EL (cell line): ENCODE measurements around the gene TWF2.
A peak's percentile ranks its signal among the peaks of the same experiment; 100 is the strongest.

ENCODE experiments used
- DNase-seq: peaks from one replicate; pipeline ENCODE4 v3.0.0-alpha.2; 2016

The TWF2 gene

DNA sequence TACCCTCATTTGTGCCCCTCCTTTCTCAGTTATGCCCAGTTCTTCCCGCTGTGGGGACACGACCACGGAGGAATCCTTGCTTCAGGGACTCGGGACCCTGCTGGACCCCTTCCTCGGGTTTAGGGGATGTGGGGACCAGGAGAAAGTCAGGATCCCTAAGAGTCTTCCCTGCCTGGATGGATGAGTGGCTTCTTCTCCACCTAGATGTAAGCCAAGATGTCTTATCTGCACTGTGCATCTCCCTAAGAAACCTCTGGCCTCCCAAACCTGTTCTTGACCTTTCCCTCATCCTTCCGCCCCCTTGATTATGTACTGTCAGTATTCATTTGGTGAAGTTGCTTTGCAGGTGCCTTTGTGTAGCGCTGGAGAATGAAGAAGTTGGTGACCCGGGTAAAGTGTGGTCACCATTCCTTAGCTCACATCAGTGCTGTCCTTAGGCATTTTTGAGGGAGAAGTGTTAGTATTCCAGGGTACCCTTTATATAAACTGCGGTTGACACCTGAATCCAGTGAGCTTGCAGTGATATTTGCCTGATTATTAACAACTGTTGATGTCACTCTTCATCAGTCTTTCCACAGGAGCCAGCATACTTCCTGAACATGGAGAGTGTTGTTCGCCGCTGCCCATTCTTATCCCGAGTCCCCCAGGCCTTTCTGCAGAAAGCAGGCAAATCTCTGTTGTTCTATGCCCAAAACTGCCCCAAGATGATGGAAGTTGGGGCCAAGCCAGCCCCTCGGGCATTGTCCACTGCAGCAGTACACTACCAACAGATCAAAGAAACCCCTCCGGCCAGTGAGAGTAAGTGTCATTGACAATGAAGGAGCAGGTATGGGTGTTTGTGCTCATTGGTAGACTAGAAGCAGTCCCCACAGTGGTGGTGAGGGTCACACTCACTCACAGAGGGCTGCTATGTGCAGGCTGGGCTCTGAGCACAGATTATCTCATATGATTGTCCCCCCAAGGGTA is 40.0 kb downstream of the TWF2 start:
- no peak for DNase-seq

DNA sequence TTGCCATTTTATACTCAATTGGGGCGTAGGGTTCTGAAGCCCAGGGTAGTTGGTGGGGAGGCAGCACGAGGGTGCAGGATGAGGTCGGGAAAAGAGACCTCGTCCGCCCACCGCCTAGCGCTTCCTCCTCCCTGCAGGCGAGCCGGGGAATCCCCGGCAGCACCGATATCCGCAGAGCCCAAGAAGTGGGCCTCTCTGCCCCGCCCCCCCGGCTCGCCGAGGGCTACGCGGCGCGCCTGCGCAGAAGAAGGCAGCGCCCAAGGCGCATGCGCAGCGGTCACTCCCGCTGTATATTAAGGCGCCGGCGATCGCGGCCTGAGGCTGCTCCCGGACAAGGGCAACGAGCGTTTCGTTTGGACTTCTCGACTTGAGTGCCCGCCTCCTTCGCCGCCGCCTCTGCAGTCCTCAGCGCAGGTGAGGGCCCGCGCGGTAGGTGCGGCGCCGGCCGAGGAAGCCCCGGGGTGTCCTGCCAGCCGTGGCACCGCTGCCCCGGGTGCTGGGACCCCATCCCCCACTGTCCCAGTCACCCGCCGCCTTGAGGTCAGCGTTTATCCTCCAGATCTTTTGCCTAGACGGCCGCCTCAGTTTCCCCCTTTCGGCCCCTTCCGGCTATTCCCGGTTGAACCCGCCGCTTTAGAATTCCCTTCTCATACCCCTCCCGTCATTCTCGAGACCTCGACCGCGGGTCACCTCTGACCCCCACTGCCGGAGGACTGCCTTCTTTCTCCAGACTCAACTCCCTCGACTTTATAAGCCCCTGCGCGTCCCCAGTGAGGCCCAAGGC is 40.9 kb downstream of the TWF2 start, which contains the start of gene ALAS1:
ALAS1 (plus strand) TSS at position 319 of the 784 bp plus-strand sequence. CDS start 1,082 bp downstream, outside the sequence.
- DNase-seq = peak; percentile 90

DNA sequence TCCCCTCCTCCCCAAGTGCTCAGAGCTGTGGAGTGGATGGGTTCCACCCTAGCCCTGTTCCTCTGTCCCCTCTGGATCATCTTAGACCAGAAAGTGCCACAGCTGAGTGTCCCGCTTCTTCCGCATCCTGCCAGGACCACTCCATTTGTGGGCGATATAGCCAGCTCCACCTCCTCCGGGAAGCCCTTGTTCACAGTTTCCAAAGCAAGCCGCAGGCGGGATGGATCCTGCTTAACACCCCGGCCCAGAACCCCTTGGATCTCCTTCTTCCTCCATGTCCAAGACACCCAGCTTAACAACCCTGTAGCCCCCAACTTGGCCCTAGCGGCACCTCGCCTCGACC is 41.5 kb downstream of the TWF2 start:
- no peak for DNase-seq

DNA sequence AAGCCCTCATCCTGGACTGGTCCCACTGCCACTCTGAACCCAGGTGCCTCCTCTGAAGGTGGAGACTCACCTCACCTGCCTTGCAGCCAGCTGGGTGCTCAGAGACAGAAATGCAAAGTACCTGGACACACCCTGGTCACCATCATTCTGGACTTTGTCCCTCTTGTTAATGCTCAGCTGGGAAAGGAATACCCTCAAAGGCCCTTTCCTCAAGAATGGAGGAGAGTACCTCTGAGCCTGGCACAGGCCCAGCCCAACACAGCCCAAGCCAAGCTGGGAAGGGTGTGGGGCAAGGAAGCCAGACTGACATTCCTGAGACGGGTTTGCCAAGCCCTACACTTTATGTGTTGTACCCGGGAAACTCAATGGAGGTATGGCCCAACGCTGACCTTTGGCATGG is 42.0 kb downstream of the TWF2 start:
- DNase-seq = no peak

DNA sequence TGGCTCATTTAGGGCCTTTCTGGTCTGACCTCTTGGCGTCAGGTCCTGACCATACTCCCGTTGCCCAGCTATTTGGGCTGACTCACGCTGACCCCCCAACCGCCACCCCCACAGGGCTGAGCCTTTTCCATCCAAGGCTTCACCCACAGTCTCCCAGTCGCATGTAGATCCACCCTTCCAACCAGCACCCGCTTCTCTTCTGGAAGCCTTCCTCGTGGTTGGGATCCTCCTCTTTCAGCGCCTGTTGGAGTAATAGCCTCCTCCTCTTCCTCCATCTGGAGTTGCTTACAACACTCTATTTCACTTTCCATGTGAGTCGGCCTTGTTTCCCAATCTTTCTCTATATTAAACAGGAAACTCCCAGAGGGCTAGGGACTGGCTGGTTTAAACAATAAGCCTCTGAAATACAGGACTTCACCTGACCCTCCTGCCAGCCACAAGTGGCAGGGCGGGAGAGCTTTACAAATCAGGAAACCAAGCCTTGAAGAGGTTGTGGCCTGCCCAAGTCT is 43.1 kb downstream of the TWF2 start:
- peak; percentile 36 for DNase-seq

DNA sequence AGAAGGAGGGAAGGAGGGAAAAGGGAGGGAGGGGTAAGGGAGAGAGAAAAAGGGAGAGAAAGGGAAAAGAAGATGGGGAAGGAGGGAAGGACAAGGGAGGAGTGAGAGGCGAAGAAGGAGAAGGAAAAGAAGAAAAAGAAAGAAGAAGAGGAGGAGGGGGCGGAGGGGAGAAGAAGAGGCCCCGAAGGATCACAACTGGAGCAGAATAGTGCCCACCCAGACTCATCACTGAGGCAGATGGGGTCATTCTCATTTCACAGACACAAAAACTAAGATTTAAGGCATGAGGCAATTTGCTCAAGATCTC is 43.7 kb downstream of the TWF2 start:
- DNase-seq = no peak

DNA sequence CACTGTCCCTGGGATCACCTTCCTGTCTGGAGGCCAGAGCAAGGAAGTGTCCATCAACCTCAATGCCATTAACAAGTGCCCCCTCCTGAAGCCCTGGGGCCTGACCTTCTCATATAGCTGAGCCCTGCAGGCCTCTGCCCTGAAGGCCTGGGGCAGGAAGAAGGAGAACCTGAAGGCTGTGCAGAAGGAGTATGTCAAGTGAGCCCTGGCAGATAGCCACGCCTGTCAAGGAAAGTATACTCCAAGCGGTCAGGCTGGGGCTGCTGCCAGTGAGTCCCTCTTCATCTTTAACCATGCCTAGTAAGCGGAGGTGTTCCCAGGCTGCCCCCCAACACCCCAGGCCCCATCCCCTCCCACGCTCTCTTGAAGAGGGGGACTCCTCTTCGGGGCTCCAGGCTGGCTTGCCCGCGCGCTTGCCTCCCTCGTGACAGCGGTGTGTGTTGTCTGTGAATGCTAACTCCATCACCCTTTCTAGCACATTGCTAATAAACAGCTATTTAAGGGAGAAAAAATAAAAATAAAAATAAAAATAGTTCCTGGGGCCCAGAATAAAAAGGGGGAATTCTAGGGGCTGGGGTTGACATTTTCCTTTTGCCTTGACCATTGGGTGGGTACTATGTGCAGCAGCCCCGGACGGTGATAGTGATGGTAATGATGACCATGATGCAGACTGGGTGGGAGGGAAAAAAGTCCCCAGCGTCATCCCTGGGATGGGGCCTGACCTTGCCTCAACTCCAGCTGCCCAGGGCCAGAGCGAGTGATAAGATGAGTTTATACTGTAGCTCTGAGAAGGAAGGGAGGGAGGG is 44.3 kb downstream of the TWF2 start:
- no peak for DNase-seq

DNA sequence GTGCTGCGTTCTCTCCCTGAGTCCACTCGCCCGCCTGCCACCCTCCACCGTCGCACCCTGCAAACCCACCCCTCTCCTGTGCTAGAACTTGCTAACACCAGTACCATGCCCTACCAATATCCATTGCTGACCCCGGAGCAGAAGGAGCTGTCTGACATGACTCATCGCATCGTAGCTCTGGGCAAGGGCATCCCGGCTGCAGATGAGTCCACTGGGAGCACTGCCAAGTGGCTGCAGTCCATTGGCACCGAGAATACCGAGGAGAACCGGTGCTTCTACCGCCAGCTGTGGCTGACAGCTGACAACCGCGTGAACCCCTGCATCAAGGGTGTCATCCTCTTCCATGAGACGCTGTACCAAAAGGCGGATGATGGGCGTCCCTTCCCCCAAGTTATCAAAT is 45.9 kb downstream of the TWF2 start:
- DNase-seq = peak; percentile 75

DNA sequence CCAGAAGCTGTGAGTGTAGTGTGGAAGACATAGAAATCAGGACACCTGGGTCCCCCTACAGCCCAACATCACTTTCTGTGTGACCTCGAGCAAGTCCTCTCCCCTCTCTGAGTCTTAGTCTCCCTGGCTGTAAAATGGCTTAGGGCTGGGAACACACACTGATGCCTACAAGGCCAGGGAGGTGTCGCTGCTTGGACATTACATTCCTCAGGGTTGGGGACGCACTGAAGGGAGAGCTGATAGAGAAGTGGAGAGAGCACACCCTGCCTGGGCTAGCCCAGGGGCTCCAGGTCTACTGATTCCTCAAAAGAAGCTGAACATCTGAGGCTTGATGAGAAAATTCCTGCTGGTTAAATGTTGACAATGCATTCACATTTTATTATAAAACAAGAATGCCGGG is 47.3 kb downstream of the TWF2 start:
- no peak for DNase-seq

DNA sequence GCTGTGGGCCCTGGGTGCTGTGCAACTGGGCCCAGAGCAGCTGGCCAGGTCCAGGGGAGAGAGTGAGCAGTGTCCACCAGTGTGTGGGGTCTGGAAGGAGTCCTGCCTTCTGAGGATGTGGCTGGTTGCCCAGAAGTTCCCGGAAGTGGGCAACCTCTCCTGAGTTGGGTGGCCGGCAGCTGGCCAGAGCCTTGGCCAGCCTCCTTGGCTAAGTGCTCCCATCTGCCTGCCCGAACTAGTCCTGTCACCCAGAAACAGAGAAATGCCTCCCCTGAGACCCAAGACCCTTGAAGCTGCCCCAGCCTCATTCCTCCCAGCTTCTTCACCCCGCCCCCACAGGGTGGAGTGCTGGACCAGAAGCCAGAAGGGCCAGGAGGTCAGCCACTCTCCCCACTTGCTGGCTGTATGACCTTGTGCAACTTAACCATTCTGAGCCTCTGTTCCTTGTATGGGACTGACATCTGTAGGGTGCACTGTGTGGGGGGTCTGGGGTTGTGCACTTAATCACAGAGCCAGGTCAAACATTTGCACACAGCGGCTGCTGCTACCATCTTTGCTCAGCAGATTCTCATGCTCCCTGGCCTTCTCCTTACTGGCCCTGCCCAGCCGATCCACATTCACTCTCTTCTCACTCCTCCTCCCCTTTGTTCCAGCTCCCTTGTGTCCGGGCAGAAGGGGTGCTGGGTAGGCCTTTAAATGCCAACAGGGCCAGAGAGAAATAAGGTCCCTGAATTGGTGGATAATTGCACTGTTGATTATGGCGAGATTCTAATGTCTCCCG is 48.5 kb downstream of the TWF2 start:
- DNase-seq = peak; percentile 82

DNA sequence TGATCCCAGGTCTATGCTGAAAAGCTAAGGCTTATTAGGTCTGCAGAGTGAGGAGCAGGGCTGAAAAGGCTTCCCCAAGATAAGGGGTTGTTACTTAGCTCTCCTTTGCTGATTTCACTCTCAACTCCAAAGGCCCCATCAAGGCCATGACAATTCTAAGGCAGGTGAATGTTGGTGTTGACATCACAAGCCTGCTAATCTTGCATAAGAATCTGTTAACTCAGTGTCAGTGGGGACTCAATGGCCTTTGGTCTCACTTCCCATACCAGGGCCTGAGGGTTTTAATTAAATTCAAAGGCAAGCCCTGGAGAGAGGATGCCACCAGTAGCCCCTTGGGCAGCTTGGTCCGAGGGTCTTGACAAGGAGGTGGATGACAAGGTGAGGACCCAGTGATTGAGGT is 50.4 kb downstream of the TWF2 start:
- DNase-seq = no peak

DNA sequence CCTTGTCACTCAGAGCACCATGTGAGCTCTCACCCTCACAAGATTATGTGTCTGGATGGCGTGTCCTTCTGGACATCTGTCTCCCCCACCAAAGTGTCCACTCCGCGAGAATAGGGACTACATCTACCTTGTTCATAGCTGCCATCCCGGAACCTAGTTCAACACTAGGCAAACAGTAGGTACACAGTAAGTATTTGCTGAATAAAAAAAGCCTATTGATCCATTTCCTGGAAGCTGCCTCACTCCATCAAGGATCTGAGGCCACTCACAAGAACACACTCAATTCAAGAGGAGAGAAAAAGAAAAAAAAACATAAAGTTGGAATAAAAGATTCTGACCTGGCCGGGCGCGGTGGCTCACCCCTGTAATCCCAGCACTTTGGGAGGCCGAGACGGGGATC is 52.2 kb downstream of the TWF2 start:
- no peak for DNase-seq

DNA sequence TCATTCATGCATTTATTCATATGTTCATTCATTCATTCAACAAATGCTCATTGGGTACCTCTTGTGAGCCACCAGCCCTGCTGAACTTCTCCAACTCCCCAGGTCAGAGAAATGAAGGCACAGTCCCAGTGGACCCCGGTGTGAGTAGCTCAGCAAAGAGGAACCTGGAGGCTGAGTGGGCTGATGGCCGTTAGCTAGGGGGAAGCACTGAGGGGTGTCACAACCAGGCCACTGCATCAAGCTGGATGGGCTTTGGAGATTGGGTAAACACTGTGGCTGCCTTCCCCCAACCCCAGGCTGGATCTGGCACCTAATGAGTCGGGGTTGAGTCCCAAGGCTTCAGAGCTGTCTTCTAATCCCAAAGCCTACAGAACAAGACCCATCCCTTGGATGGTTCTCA is 53.1 kb downstream of the TWF2 start:
- DNase-seq = no peak

DNA sequence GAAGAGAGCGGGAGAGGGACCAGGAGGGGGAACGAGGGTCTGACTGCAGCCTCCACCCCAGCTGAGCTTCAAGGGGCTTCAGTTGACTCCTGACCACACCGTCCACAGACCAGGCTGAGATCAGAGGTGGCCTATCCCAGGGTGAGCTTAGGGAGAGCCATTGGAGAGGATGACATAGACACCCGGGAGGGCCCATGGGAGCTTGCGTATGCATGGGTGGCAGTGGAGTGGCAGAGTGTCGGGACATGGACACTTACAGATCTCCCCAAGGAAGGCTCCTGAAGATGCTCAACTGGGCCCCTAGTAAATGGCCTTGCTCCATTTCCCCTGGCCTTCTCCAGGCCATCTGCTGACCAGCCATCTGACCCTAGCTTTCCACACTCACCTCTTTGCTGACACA is 53.6 kb downstream of the TWF2 start:
- DNase-seq = no peak

DNA sequence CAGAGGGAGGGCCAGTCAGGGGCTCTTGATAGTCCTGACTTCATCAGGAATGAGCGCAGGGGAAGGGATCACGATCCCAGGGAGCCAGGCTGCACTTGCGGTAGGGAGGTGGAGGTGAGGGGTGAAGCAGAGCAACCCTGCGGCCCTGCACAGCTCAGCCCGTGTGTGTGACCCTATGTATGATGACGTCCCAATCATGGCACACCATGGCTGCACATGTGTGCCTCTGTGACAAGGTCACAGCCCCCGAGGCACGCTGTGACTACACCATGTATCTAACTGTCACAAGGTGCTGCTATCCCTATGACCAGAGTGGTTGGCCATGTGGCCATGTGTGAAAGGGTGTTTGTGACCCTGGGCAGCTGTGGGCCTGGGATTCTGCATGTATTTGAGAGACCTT is 54.3 kb downstream of the TWF2 start:
- DNase-seq = no peak

DNA sequence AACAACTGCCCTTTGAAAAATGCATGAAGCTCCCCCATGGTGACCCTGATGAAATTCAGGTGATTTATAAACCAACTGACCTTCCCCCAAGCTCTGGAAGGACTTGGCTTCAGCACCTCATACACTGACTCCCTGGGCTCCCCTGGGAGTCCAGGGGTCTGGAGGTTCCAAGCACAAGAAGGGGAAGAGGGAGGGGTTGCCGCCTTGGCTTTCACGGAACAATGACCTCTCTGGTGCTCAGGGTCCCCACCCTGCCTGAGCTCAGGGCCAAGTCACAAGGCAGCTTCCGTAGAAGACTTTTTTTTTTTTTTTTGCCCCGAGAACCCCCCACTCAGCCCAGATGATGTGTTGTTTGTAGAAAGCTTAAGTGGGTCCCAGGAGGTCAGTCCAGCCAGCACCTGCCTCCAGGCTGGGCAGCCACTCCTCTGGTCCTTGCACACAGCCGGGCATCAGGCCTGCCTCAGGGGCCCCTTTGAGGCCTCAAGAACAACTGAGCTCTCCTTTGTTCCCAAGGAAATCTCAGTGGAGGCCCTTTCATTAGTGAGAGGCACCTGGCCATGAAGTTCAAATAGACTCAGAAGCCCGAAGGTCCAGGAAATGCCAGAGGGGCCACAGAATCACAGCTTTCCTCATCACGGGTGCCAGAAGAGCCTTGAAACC is 55.0 kb downstream of the TWF2 start:
- DNase-seq = no peak

DNA sequence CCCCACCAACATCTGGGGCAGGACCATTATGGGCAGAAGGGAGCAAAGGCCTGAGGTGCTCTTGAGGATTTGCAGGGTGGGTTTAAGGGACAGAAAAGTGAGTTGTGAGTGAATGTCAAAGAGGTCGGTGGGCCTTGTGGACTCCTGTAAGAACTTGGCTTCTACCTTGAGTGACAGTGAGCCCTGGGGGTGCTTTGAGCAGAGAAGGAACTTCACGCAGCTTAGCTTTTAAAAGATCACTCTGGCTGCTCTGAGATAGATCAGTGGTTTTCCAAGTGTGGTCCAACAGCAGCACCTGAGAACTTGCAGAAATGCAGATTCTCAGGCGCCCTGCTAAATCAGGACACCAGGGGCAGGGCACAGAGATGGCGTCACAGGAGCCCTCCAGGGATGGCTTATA is 56.3 kb downstream of the TWF2 start:
- no peak for DNase-seq

DNA sequence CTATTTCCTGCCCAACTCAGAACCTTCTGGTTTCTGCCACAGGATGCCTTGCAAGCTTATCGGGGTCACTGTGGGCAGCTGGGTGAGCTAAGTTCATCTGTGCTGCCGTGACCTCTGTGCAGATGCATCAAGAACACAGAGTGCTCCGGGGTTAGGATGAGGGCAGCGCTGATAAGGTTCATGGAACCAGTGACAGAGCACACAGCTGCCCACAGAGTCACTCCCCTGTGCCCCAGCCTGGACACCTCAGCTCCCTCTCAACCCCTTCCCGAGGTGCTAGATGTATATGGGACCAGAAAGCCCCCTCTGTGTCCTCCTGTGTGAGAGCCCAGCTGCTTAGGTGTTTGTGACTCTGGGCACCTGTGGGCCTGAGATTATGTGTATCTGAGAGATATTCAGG is 56.8 kb downstream of the TWF2 start:
- no peak for DNase-seq

DNA sequence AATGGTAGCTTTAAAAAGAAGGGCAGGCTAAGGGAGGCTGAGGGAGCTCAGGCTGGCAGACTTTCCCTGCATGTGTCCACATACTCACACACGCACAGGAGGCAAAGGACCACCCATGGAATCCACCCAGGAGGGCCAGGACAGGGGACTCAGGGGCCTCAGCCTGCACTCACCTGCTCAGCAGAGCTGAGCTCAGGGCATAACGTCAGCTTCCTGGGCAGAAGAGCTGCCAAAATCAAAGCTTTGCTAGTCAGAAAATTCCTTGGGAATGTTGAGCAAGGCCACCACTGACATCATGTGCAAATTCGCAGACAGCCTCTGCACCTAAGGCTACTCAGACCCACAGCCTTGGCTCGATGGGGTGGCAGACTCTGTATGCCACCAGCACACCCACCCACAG is 57.4 kb downstream of the TWF2 start:
- peak; percentile 53 for DNase-seq
